OCI-LY1 (cell line): ENCODE measurements around the gene KCNMA1.

Experiments
- CTCF ChIP-seq: fragments of 200-600 bp; sonication (generic), shearing (Covaris generic); IDR thresholded peaks from 2 replicates; pipeline ENCODE4 v1.5.1; 2017; ENCODE audit warnings: mild to moderate bottlenecking, antibody characterized with exemption, low read length, moderate library complexity, mixed read lengths
- EZH2 ChIP-seq: fragments of 200-600 bp; sonication (generic), shearing (Covaris generic); IDR thresholded peaks from 2 replicates; pipeline ENCODE4 v1.8.0; 2017; ENCODE audit warnings: borderline replicate concordance, mixed run types, mild to moderate bottlenecking, antibody characterized with exemption, low read length, moderate library complexity, mixed read lengths

- TF ChIP-seq CTCF: no peak
- TF ChIP-seq EZH2: no peak
Observed at GRCh38 chr10:77380191-77380590, 257.4 kb downstream of the KCNMA1 start.
